ENCODE results near the gene AHCYL1.
A peak's percentile ranks its signal among the peaks of the same experiment; 100 is the strongest.

Gene AHCYL1

GRCh38 chr1:109984456-109985246, at the start of gene AHCYL1:
AHCYL1 (plus strand) TSS chr1:109984765; CDS start chr1:109985053, 288 bp downstream.
- Histone ChIP-seq H3K9me3 (ENCODE audit: low read length) (no peaks in the 10 kb centered on the region), H3K4me1 (ENCODE audit: insufficient read depth, low read length) (peaks cover 47% of the 10 kb centered on the region), H3K36me3 (ENCODE audit: insufficient read depth, low read length) (peaks cover 3% of the 10 kb centered on the region)

GRCh38 chr1:109935451-109935900, 49.1 kb upstream of the AHCYL1 start:
- no peaks in the 10 kb centered on the region for H3K27me3 ChIP-seq (ENCODE audit: control insufficient read depth in 1 of 2, insufficient read depth in 2 of 2, low read length in 2 of 2)
- no peak overlapping the region for H3K9ac ChIP-seq (ENCODE audit: low read length)
- H3K4me3 ChIP-seq (ENCODE audit: low read depth in 1 of 2, low read length in 2 of 2): no peak overlapping the region
- H3K9me3 ChIP-seq (ENCODE audit: low read length): no peaks in the 10 kb centered on the region
- no peaks in the 10 kb centered on the region for H3K36me3 ChIP-seq (ENCODE audit: insufficient read depth, low read length)
- peaks cover 15% of the 10 kb centered on the region for H3K4me1 ChIP-seq (ENCODE audit: insufficient read depth, low read length)
- no peak overlapping the region for H3K27ac ChIP-seq (ENCODE audit: low read depth, low read length)

More at GRCh38 chr1:109984456-109985246, at the start of gene AHCYL1:
- Histone ChIP-seq H3K27ac (ENCODE audit: low read depth, low read length) (peak within 1 kb of the TSS; percentile 94), H3K27me3 (ENCODE audit: control insufficient read depth in 1 of 2, insufficient read depth in 2 of 2, low read length in 2 of 2) (no peaks in the 10 kb centered on the region), H3K4me3 (ENCODE audit: low read depth in 1 of 2, low read length in 2 of 2) (peak within 1 kb of the TSS; percentile 87 to 98), H3K9ac (ENCODE audit: low read length) (peak within 1 kb of the TSS; percentile 90)

GRCh38 chr1:109937738-109938137, 46.8 kb upstream of the AHCYL1 start:
- no peak overlapping the region for H3K27ac ChIP-seq (ENCODE audit: low read depth, low read length)
- H3K9me3 ChIP-seq (ENCODE audit: low read length): no peaks in the 10 kb centered on the region
- H3K27me3 ChIP-seq (ENCODE audit: control insufficient read depth in 1 of 2, insufficient read depth in 2 of 2, low read length in 2 of 2): no peaks in the 10 kb centered on the region
- peaks cover 4% of the 10 kb centered on the region for H3K4me1 ChIP-seq (ENCODE audit: insufficient read depth, low read length)
- no peak overlapping the region for H3K4me3 ChIP-seq (ENCODE audit: low read depth in 1 of 2, low read length in 2 of 2)
- H3K9ac ChIP-seq (ENCODE audit: low read length): no peak overlapping the region
- H3K36me3 ChIP-seq (ENCODE audit: insufficient read depth, low read length): no peaks in the 10 kb centered on the region

- Histone ChIP-seq H3K36me3 (ENCODE audit: insufficient read depth, low read length) (no peaks in the 10 kb centered on the region), H3K4me3 (ENCODE audit: low read depth in 1 of 2, low read length in 2 of 2) (no peak overlapping the region), H3K9ac (ENCODE audit: low read length) (no peak overlapping the region), H3K27ac (ENCODE audit: low read depth, low read length) (no peak overlapping the region), H3K27me3 (ENCODE audit: control insufficient read depth in 1 of 2, insufficient read depth in 2 of 2, low read length in 2 of 2) (no peaks in the 10 kb centered on the region), H3K9me3 (ENCODE audit: low read length) (no peaks in the 10 kb centered on the region), H3K4me1 (ENCODE audit: insufficient read depth, low read length) (peaks cover 4% of the 10 kb centered on the region)
Observed at GRCh38 chr1:109938556-109938955, 46.0 kb upstream of the AHCYL1 start.

- Histone ChIP-seq H3K4me3 (ENCODE audit: low read depth in 1 of 2, low read length in 2 of 2) (no peak overlapping the region), H3K27me3 (ENCODE audit: control insufficient read depth in 1 of 2, insufficient read depth in 2 of 2, low read length in 2 of 2) (no peaks in the 10 kb centered on the region), H3K4me1 (ENCODE audit: insufficient read depth, low read length) (no peaks in the 10 kb centered on the region), H3K36me3 (ENCODE audit: insufficient read depth, low read length) (no peaks in the 10 kb centered on the region), H3K27ac (ENCODE audit: low read depth, low read length) (no peak overlapping the region), H3K9ac (ENCODE audit: low read length) (no peak overlapping the region), H3K9me3 (ENCODE audit: low read length) (no peaks in the 10 kb centered on the region)
Observed at GRCh38 chr1:109942434-109942833, 42.1 kb upstream of the AHCYL1 start.

- H3K4me3 ChIP-seq (ENCODE audit: low read depth in 1 of 2, low read length in 2 of 2): no peak overlapping the region
- H3K9me3 ChIP-seq (ENCODE audit: low read length): no peaks in the 10 kb centered on the region
- no peaks in the 10 kb centered on the region for H3K4me1 ChIP-seq (ENCODE audit: insufficient read depth, low read length)
- H3K27me3 ChIP-seq (ENCODE audit: control insufficient read depth in 1 of 2, insufficient read depth in 2 of 2, low read length in 2 of 2): no peaks in the 10 kb centered on the region
- H3K36me3 ChIP-seq (ENCODE audit: insufficient read depth, low read length): no peaks in the 10 kb centered on the region
- H3K27ac ChIP-seq (ENCODE audit: low read depth, low read length): no peak overlapping the region
- no peak overlapping the region for H3K9ac ChIP-seq (ENCODE audit: low read length)
Observed at GRCh38 chr1:109944541-109944940, 40.0 kb upstream of the AHCYL1 start.

- Histone ChIP-seq H3K4me3 (ENCODE audit: low read depth in 1 of 2, low read length in 2 of 2) (no peak overlapping the region), H3K27me3 (ENCODE audit: control insufficient read depth in 1 of 2, insufficient read depth in 2 of 2, low read length in 2 of 2) (no peaks in the 10 kb centered on the region), H3K4me1 (ENCODE audit: insufficient read depth, low read length) (no peaks in the 10 kb centered on the region), H3K36me3 (ENCODE audit: insufficient read depth, low read length) (no peaks in the 10 kb centered on the region), H3K9me3 (ENCODE audit: low read length) (no peaks in the 10 kb centered on the region), H3K9ac (ENCODE audit: low read length) (no peak overlapping the region), H3K27ac (ENCODE audit: low read depth, low read length) (no peak overlapping the region)
Observed at GRCh38 chr1:109946511-109946910, 38.1 kb upstream of the AHCYL1 start.

- H3K27me3 ChIP-seq (ENCODE audit: control insufficient read depth in 1 of 2, insufficient read depth in 2 of 2, low read length in 2 of 2): no peaks in the 10 kb centered on the region
- no peaks in the 10 kb centered on the region for H3K36me3 ChIP-seq (ENCODE audit: insufficient read depth, low read length)
- no peaks in the 10 kb centered on the region for H3K9me3 ChIP-seq (ENCODE audit: low read length)
- no peak overlapping the region for H3K9ac ChIP-seq (ENCODE audit: low read length)
- H3K27ac ChIP-seq (ENCODE audit: low read depth, low read length): no peak overlapping the region
- no peaks in the 10 kb centered on the region for H3K4me1 ChIP-seq (ENCODE audit: insufficient read depth, low read length)
- H3K4me3 ChIP-seq (ENCODE audit: low read depth in 1 of 2, low read length in 2 of 2): no peak overlapping the region
Observed at GRCh38 chr1:109947582-109948284, 36.8 kb upstream of the AHCYL1 start.

- Histone ChIP-seq H3K36me3 (ENCODE audit: insufficient read depth, low read length) (no peaks in the 10 kb centered on the region), H3K9ac (ENCODE audit: low read length) (no peak overlapping the region), H3K9me3 (ENCODE audit: low read length) (no peaks in the 10 kb centered on the region), H3K27me3 (ENCODE audit: control insufficient read depth in 1 of 2, insufficient read depth in 2 of 2, low read length in 2 of 2) (no peaks in the 10 kb centered on the region), H3K27ac (ENCODE audit: low read depth, low read length) (no peak overlapping the region), H3K4me1 (ENCODE audit: insufficient read depth, low read length) (no peaks in the 10 kb centered on the region), H3K4me3 (ENCODE audit: low read depth in 1 of 2, low read length in 2 of 2) (no peak overlapping the region)
Observed at GRCh38 chr1:109948285-109948630, 36.3 kb upstream of the AHCYL1 start.

- Histone ChIP-seq H3K9me3 (ENCODE audit: low read length) (no peaks in the 10 kb centered on the region), H3K9ac (ENCODE audit: low read length) (no peak overlapping the region), H3K36me3 (ENCODE audit: insufficient read depth, low read length) (no peaks in the 10 kb centered on the region), H3K27ac (ENCODE audit: low read depth, low read length) (no peak overlapping the region), H3K27me3 (ENCODE audit: control insufficient read depth in 1 of 2, insufficient read depth in 2 of 2, low read length in 2 of 2) (no peaks in the 10 kb centered on the region), H3K4me3 (ENCODE audit: low read depth in 1 of 2, low read length in 2 of 2) (no peak overlapping the region), H3K4me1 (ENCODE audit: insufficient read depth, low read length) (peaks cover 11% of the 10 kb centered on the region)
Observed at GRCh38 chr1:109950038-109950437, 34.5 kb upstream of the AHCYL1 start.

- H3K9me3 ChIP-seq (ENCODE audit: low read length): no peaks in the 10 kb centered on the region
- no peak overlapping the region for H3K9ac ChIP-seq (ENCODE audit: low read length)
- no peak overlapping the region for H3K27ac ChIP-seq (ENCODE audit: low read depth, low read length)
- H3K4me1 ChIP-seq (ENCODE audit: insufficient read depth, low read length): peaks cover 11% of the 10 kb centered on the region
- H3K4me3 ChIP-seq (ENCODE audit: low read depth in 1 of 2, low read length in 2 of 2): no peak overlapping the region
- H3K27me3 ChIP-seq (ENCODE audit: control insufficient read depth in 1 of 2, insufficient read depth in 2 of 2, low read length in 2 of 2): no peaks in the 10 kb centered on the region
- H3K36me3 ChIP-seq (ENCODE audit: insufficient read depth, low read length): no peaks in the 10 kb centered on the region
Observed at GRCh38 chr1:109950509-109950908, 34.1 kb upstream of the AHCYL1 start.
